Upper lobe of right lung (tissue), 1 donor: ENCODE results near the gene GM2A. TPM values are rescaled to one million over a fixed set of nuclear protein-coding genes. Genes with fewer than 3 reads are reported as not detected.

Source experiments
- ATAC-seq: fragments of 200-7000 bp; cut with Tn5 transposase; one replicate; pipeline ENCODE4 v1.9.1; 2020; ENCODE audit warnings: mild to moderate bottlenecking, moderate library complexity
- DNase-seq: peaks from one replicate; pipeline ENCODE4 v3.0.0-alpha.2; 2020
- H3K27ac ChIP-seq: fragments of 200-600 bp; one replicate; pipeline ENCODE4 v1.8.0; 2022
- H3K27me3 ChIP-seq: fragments of 200-600 bp; one replicate; pipeline ENCODE4 v1.8.0; 2022; ENCODE audit warnings: mild to moderate bottlenecking
- H3K36me3 ChIP-seq: fragments of 200-600 bp; one replicate; pipeline ENCODE4 v1.8.0; 2022
- H3K4me1 ChIP-seq: fragments of 200-600 bp; one replicate; pipeline ENCODE4 v1.8.0; 2022
- H3K4me3 ChIP-seq: fragments of 200-600 bp; one replicate; pipeline ENCODE4 v1.8.0; 2022; ENCODE audit warnings: mild to moderate bottlenecking
- H3K9me3 ChIP-seq: fragments of 200-600 bp; one replicate; pipeline ENCODE4 v1.8.0; 2022
- intact Hi-C: fragments of 100-400 bp; cut with DNase I; formaldehyde crosslinking; loops from one replicate; pipeline ENCODE4 v1.11.0; 2022
- total RNA-seq: library from RNA; stranded (reverse); fragmentation: NEBNext Ultra II Directional; extraction: Animal tissue kit (Norgen Biotek cat#: 25700); gene quantifications from one replicate; pipeline ENCODE4 v1.2.1, GENCODE V29; 2021
- TF ChIP-seq, protein P1 (sequence below): fragments of 200-600 bp; IDR thresholded peaks from one replicate; pipeline ENCODE4 v1.8.0; 2022; ENCODE audit warnings: antibody characterized with exemption
- donor health status: DM: no; HTN: yes; CAD: no; lungs with severe emphysema.

GM2A gene
- total RNA-seq, 1 donor from 2014 or later: 104 TPM

DNA sequence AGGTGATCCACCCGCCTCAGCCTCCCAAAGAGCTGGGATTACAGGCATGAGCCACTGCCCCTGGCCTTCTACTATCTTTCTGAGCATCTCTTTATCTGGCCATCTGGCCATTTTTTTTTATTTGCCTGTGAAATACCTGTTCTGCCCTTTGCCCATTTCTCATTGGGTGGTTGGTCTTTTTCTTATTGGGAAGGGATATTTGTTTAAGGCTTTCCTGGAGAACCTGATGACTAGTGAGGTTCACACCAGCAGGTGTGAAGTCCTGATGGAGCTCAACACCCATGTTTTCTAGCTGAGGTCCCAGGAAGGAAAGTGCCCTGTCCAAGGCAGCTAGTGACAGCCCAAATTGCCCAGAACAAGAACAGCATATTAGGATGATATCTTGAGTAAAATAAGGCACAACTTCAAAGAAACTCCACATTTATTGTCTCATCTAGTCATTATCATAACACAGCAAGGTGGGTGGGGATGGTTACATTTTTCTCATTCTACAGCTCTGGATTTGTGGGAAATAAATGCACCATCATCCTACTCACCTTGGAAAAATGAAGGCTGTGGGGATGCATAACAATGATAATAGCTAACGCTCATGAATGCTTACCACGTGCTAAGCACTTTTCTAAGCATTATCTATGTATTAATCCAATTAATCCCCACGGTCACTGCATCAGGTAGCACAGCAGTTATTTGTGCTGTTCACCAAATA lies 30.3 kb downstream of the GM2A start:
- TF ChIP-seq, protein P1, sequence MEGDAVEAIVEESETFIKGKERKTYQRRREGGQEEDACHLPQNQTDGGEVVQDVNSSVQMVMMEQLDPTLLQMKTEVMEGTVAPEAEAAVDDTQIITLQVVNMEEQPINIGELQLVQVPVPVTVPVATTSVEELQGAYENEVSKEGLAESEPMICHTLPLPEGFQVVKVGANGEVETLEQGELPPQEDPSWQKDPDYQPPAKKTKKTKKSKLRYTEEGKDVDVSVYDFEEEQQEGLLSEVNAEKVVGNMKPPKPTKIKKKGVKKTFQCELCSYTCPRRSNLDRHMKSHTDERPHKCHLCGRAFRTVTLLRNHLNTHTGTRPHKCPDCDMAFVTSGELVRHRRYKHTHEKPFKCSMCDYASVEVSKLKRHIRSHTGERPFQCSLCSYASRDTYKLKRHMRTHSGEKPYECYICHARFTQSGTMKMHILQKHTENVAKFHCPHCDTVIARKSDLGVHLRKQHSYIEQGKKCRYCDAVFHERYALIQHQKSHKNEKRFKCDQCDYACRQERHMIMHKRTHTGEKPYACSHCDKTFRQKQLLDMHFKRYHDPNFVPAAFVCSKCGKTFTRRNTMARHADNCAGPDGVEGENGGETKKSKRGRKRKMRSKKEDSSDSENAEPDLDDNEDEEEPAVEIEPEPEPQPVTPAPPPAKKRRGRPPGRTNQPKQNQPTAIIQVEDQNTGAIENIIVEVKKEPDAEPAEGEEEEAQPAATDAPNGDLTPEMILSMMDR: no peak
- H3K4me3 ChIP-seq: no peak overlapping the region
- DNase-seq (no peak), ATAC-seq (no peak)
- no peaks in the 10 kb centered on the region for H3K4me1 ChIP-seq
- no peak overlapping the region for H3K27ac ChIP-seq
- H3K27me3 ChIP-seq: no peaks in the 10 kb centered on the region
- H3K36me3 ChIP-seq: no peaks in the 10 kb centered on the region
- no peaks in the 10 kb centered on the region for H3K9me3 ChIP-seq
- intact Hi-C loops: no loop called here

DNA sequence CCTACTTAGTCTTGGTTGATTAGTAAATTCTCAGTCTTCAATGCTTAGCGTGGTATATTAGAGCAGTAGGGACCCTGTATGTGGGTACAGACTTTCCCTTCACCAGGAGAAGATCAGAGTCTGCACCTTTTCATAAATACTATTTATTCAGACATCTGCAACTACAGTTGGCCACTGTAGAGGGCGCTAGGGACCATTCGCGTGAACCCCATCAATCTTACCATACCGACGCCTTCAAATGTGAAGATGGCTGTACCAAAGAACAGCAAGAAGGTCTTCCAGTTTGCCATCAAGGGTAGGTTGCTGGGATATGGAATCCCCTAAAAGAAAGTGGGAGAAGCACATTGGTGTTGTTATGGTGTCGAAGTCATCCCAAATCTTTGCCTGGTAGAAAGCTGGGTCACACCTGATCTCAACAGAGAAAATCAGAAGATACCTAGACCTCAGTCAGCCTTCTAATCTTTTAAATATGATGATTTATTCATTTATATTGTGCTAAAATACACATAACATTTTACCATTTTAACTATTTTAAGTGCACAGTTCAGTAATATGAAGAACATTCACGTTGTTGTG lies 31.5 kb downstream of the GM2A start:
- H3K4me1 ChIP-seq: no peaks in the 10 kb centered on the region
- H3K4me3 ChIP-seq: no peak overlapping the region
- intact Hi-C loops: no loop called here
- no peak for DNase-seq
- ATAC-seq: peak; percentile 64
- H3K27me3 ChIP-seq: no peaks in the 10 kb centered on the region
- H3K27ac ChIP-seq: no peak overlapping the region
- TF ChIP-seq, protein P1: peak; percentile 37
- H3K9me3 ChIP-seq: no peaks in the 10 kb centered on the region
- H3K36me3 ChIP-seq: no peaks in the 10 kb centered on the region

DNA sequence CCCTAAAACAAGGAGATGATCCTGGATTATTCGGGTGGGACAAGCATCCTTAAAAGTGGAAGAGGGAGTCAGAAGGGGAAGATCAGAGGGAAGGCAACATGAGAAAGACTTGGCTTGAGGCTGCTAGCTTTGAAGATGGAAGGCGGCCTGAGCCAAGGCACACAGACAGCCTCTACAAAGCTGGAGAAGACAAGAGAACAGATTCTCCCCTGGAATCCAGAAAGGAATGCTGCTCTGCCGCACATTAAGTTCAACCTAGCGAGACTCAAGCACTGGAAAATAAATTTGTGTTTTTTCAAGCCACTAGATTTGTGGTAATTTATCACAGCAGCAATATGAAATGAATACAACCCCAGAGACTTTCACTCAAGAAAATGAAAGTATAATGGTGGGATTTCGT lies 32.7 kb downstream of the GM2A start:
- no peak for DNase-seq
- intact Hi-C loops: no loop called here
- TF ChIP-seq, protein P1: no peak

DNA sequence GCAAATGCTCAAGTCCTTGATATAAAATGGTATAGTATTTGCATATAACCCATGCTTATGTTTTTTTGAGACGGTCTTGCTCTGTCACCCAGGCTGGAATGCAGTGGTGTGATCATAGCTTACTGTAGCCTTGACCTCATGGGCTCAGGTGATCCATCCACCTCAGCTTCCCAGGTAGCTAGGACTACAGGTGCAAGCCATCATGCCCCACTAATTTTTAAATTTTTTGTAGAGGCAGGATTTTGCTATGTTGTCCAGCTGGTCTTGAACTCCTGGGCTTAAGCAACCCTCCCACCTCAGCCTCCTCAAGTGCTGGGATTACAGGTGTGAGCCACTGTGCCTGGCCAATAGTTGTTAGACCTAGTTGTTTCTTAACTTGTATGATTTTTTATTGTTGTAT lies 33.3 kb downstream of the GM2A start:
- H3K27me3 ChIP-seq: no peaks in the 10 kb centered on the region
- H3K27ac ChIP-seq: no peak overlapping the region
- no peak for DNase-seq
- H3K4me1 ChIP-seq: no peaks in the 10 kb centered on the region
- TF ChIP-seq, protein P1: no peak
- intact Hi-C loops: no loop called here
- H3K9me3 ChIP-seq: no peaks in the 10 kb centered on the region
- H3K36me3 ChIP-seq: no peaks in the 10 kb centered on the region
- H3K4me3 ChIP-seq: no peak overlapping the region
- no peak for ATAC-seq

More for the DNA sequence above, 32.7 kb downstream of the GM2A start:
- ATAC-seq: no peak
- H3K9me3 ChIP-seq: no peaks in the 10 kb centered on the region
- no peak overlapping the region for H3K27ac ChIP-seq
- no peak overlapping the region for H3K4me3 ChIP-seq
- H3K36me3 ChIP-seq: no peaks in the 10 kb centered on the region
- H3K4me1 ChIP-seq: no peaks in the 10 kb centered on the region
- no peaks in the 10 kb centered on the region for H3K27me3 ChIP-seq

DNA sequence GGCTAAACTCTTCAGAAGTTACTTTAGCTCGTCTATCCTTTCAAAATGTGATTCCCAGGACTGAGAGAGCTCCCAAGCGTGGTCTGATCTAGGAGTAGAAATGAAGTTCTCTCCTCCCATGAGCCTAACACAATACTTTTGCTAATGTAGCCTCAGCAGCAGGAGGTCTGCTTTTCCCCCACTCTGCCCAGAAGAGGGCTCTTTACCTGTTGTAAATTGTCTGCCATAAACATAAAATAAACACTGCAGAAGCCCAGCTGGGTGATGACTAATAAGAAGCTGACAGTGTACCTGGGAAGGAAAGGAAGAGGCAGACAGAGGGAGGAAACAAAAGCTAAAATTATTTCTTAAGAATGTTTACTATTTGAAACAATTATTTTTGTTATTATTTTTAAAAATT lies 35.2 kb downstream of the GM2A start:
- intact Hi-C loops: no loop called here
- TF ChIP-seq, protein P1: no peak
- no peak for ATAC-seq

More for the DNA sequence above, 35.2 kb downstream of the GM2A start:
- H3K36me3 ChIP-seq: no peaks in the 10 kb centered on the region
- no peak overlapping the region for H3K4me3 ChIP-seq
- no peaks in the 10 kb centered on the region for H3K4me1 ChIP-seq
- H3K27me3 ChIP-seq: no peaks in the 10 kb centered on the region
- no peaks in the 10 kb centered on the region for H3K9me3 ChIP-seq
- no peak for DNase-seq
- no peak overlapping the region for H3K27ac ChIP-seq
